Endothelial cell of umbilical vein (primary cell): ENCODE measurements around the gene TRAF3. TPM values are rescaled to one million over a fixed set of nuclear protein-coding genes. Genes with fewer than 3 reads are reported as not detected.

Experiments
- BruUV-seq: library from RNA; stranded (reverse); fragments of 400-500 nt; replicated peaks from 2 replicates; lab custom pipeline; 2021; lab: Mats Ljungman, UMichigan
- CTCF ChIA-PET: fragments of 300-600, 350-600 bp; sonication (Branson Sonifier 250); formaldehyde crosslinking; loops from one replicate; lab custom pipeline; 2021; ENCODE audit warnings: antibody characterized with exemption, inconsistent platforms; lab: Charles Lee
- POLR2A ChIA-PET: fragments of 300-600, 350-600 bp; sonication (Branson Sonifier 250); formaldehyde crosslinking; loops from one replicate; lab custom pipeline; 2021; ENCODE audit warnings: antibody characterized with exemption, inconsistent platforms; lab: Charles Lee
- DNase-seq: peaks from one replicate; pipeline ENCODE4 v3.0.0-alpha.2; 2011; ENCODE audit warnings: low read depth, low spot score
- FAIRE-seq: peaks from 2 replicates; lab custom pipeline; 2011; peaks lifted over from hg19 to GRCh38; lab: Jason Lieb, UNC
- H2AFZ ChIP-seq: 2 replicates; pipeline ENCODE4 v1.6.0; 2012; ENCODE audit warnings: low read depth, low read length, control low read depth, inconsistent platforms
- H3K27ac ChIP-seq: 2 replicates; pipeline ENCODE4 v1.5.1; 2011; ENCODE audit warnings: low read depth, mild to moderate bottlenecking, control low read depth, low read length, moderate library complexity; ENCODE audit not compliant: insufficient read depth
- H3K27me3 ChIP-seq, 2 experiments: 2 replicates each; pipeline versions ENCODE4 v1.6.0 to v1.6.1; 2011; ENCODE audit warnings: low read length in 2 of 2, mixed read lengths in 1 of 2; ENCODE audit not compliant: control insufficient read depth in 2 of 2, insufficient read depth in 2 of 2
- H3K36me3 ChIP-seq, 2 experiments: 2 replicates in 1 of 2; 3 replicates in 1 of 2; pipeline ENCODE4 v1.5.1; 2011; ENCODE audit warnings: low read length in 2 of 2, mild to moderate bottlenecking in 1 of 2, moderate library complexity in 1 of 2; ENCODE audit not compliant: control insufficient read depth in 2 of 2, insufficient read depth in 2 of 2; ENCODE audit errors: extremely low read depth in 1 of 2
- H3K4me1 ChIP-seq: 3 replicates; pipeline ENCODE4 v1.5.1; 2011; ENCODE audit warnings: mild to moderate bottlenecking, low read length; ENCODE audit not compliant: control insufficient read depth, insufficient read depth; ENCODE audit errors: extremely low read depth
- H3K4me2 ChIP-seq: 2 replicates; pipeline ENCODE4 v1.6.1; 2011; ENCODE audit warnings: low read length, control low read depth, mixed read lengths; ENCODE audit not compliant: insufficient read depth
- H3K4me3 ChIP-seq, 3 experiments: fragments of 200-600 bp in 1 of 3; sonication (generic), shearing (Covaris generic) in 1 of 3; replicated peaks in 1 of 3; 2 replicates each; pipeline ENCODE4 v1.5.1; 2011 to 2016; ENCODE audit warnings: control low read depth in 3 of 3, low read length in 3 of 3, mild to moderate bottlenecking in 2 of 3, inconsistent platforms in 1 of 3, low read depth in 1 of 3, moderate library complexity in 1 of 3; ENCODE audit not compliant: insufficient read depth in 1 of 3
- H3K79me2 ChIP-seq: 2 replicates; pipeline ENCODE4 v1.6.0; 2012; ENCODE audit warnings: low read length, inconsistent platforms; ENCODE audit not compliant: control insufficient read depth, insufficient read depth
- H3K9ac ChIP-seq: replicated peaks from 2 replicates; pipeline ENCODE3; 2011; ENCODE audit warnings: low read length, control low read depth; ENCODE audit not compliant: insufficient read depth; ENCODE audit errors: extremely low read depth
- H3K9me1 ChIP-seq: replicated peaks from 3 replicates; pipeline ENCODE4 v1.6.0; 2011; ENCODE audit warnings: mild to moderate bottlenecking, low read length; ENCODE audit not compliant: control insufficient read depth, insufficient read depth; ENCODE audit errors: extremely low read depth
- H3K9me3 ChIP-seq: replicated peaks from 2 replicates; pipeline ENCODE4 v1.5.1; 2012; ENCODE audit warnings: low read length, inconsistent platforms; ENCODE audit not compliant: control insufficient read depth, insufficient read depth
- H4K20me1 ChIP-seq: replicated peaks from 2 replicates; pipeline ENCODE3; 2011; ENCODE audit warnings: mild to moderate bottlenecking, low read length; ENCODE audit not compliant: control insufficient read depth, insufficient read depth; ENCODE audit errors: extremely low read depth
- CTCF ChIP-seq, 2 donors: IDR thresholded peaks; 1 replicate in 1 of 2; 2 replicates in 1 of 2; pipeline ENCODE4 v1.5.1; 2011; ENCODE audit warnings: low read length in 2 of 2, mild to moderate bottlenecking in 2 of 2, moderate library complexity in 2 of 2, control low read depth in 1 of 2, inconsistent platforms in 1 of 2, low read depth in 1 of 2; ENCODE audit not compliant: insufficient read depth in 1 of 2; ENCODE audit errors: extremely low read depth in 1 of 2
- EZH2 ChIP-seq: IDR thresholded peaks from 2 replicates; pipeline ENCODE4 v1.6.1; 2012; ENCODE audit warnings: borderline replicate concordance, low read depth, mild to moderate bottlenecking, moderate library complexity, low read length, inconsistent platforms; ENCODE audit not compliant: severe bottlenecking
- FOS ChIP-seq: IDR thresholded peaks from 2 replicates; pipeline ENCODE4 v1.6.1; 2011; ENCODE audit warnings: mild to moderate bottlenecking, low read length, moderate library complexity, borderline replicate concordance; ENCODE audit not compliant: insufficient read depth
- GATA2 ChIP-seq: IDR thresholded peaks from 2 replicates; pipeline ENCODE4 v1.7.0; 2011; ENCODE audit warnings: low read depth, mild to moderate bottlenecking, moderate library complexity, mixed read lengths, low read length; ENCODE audit not compliant: insufficient read length, insufficient read depth
- JUN ChIP-seq: IDR thresholded peaks from 2 replicates; pipeline ENCODE4 v1.6.1; 2011; ENCODE audit warnings: borderline replicate concordance, low read depth; ENCODE audit not compliant: insufficient read length, insufficient read depth
- dilution Hi-C: fragments of 300-500 bp; cut with MboI; formaldehyde crosslinking; loops from one replicate; pipeline ENCODE4 v1.15.0; 2019; ENCODE audit warnings: low sequenced_read_pairs; ENCODE audit not compliant: extremely low pct_ligation_motif_present
- intact Hi-C: fragments of 100-400 bp; cut with micrococcal nuclease; formaldehyde crosslinking; loops from one replicate; pipeline ENCODE4 v1.10.0; 2022
- polyA plus RNA-seq, 4 experiments: library from polyadenylated mRNA; depleted of rRNA in 3 of 4; stranded (reverse) in 3 of 4; unstranded in 1 of 4; fragments of >200 nt; gene quantifications; 2 replicates each; pipeline versions ENCODE4 v1.2.1 to v1.2.3, GENCODE V29; 2011 to 2012; ENCODE audit warnings: missing spikeins in 1 of 4
- total RNA-seq: library from RNA; stranded (reverse); gene quantifications from 2 replicates; pipeline ENCODE4 v1.2.3, GENCODE V29; 2021

TRAF3 gene
- total and polyA plus RNA-seq, 2 donors (not counting 3 experiments of a cell fraction or from before 2014, with no cell fraction given), result 14.4 to 27.6 TPM

GRCh38 chr14:102793531-102794328 lies 16.5 kb downstream of the TRAF3 start:
- BruUV-seq, result no TSS peak
- no peaks in the 10 kb centered on the region for H3K9me1 ChIP-seq
- no peaks in the 10 kb centered on the region for H4K20me1 ChIP-seq
- no peaks in the 10 kb centered on the region for H3K27me3 ChIP-seq
- H3K9me3 ChIP-seq, result no peaks in the 10 kb centered on the region
- DNase-seq (no peak), FAIRE-seq (no peak)
- no peak overlapping the region for H3K9ac ChIP-seq
- no peak overlapping the region for H2AFZ ChIP-seq
- no peak overlapping the region for H3K4me2 ChIP-seq
- H3K79me2 ChIP-seq, result peaks cover 70% of the 10 kb centered on the region
- TF ChIP-seq CTCF (IDR thresholded peaks at IDR 0.05; ENCODE audit: extremely low read depth in 1 of 2, insufficient read depth in 1 of 2, low read depth in 1 of 2, low read length in 2 of 2) (no peak), EZH2 (no peak), FOS (no peak), JUN (no peak), GATA2 (no peak)
- H3K36me3 ChIP-seq, result no peaks in the 10 kb centered on the region
- no peak overlapping the region for H3K27ac ChIP-seq
- H3K4me3 ChIP-seq, result no peak overlapping the region
- peaks cover 6% of the 10 kb centered on the region for H3K4me1 ChIP-seq
- dilution Hi-C loops, result no loop called here
- ChIA-PET POLR2A (no interaction called here), CTCF (interaction anchor here (1.0 kb wide), 1 partner anchor 18 kb away, joined by 5 read pairs; no protein-coding TSS in a partner anchor)
- intact Hi-C loops, result no loop called here
